Liver (tissue), 3 donors: Measurements from ENCODE around the gene MMP14.

ENCODE experiments used
- ATF3 ChIP-seq: IDR thresholded peaks from 2 replicates; pipeline ENCODE4 v1.6.1; 2016; ENCODE audit warnings: antibody characterized with exemption
- CTCF ChIP-seq: fragments of 150-350 bp; IDR thresholded peaks from 2 replicates; pipeline ENCODE4 v1.5.1; 2017; ENCODE audit warnings: improper control_type of control experiment, low read depth, low read length; ENCODE audit not compliant: missing input control
- EGR1 ChIP-seq, 2 donors: IDR thresholded peaks; 2 replicates each; pipeline ENCODE4 v1.6.1; 2016 to 2018; ENCODE audit warnings: antibody characterized with exemption in 2 of 2, low read depth in 2 of 2
- FOXA1 ChIP-seq: IDR thresholded peaks from 2 replicates; pipeline ENCODE4 v1.6.1; 2016; ENCODE audit warnings: antibody characterized with exemption
- GABPA ChIP-seq, 2 donors: IDR thresholded peaks in 1 of 2; conservative IDR thresholded peaks in 1 of 2; 2 replicates each; pipeline ENCODE4 v1.6.1; 2016; ENCODE audit warnings: antibody characterized with exemption in 2 of 2, mild to moderate bottlenecking in 1 of 2, moderate library complexity in 1 of 2
- HNF4A ChIP-seq, 2 donors: conservative IDR thresholded peaks; 2 replicates each; pipeline ENCODE4 v1.6.1; 2016; ENCODE audit warnings: antibody characterized with exemption in 2 of 2, mild to moderate bottlenecking in 2 of 2
- JUND ChIP-seq, 2 donors: IDR thresholded peaks; 2 replicates each; pipeline ENCODE4 v1.6.1; 2016; ENCODE audit warnings: antibody characterized with exemption in 2 of 2
- MAX ChIP-seq: IDR thresholded peaks from 2 replicates; pipeline ENCODE4 v1.6.1; 2016; ENCODE audit warnings: antibody characterized with exemption
- RAD21 ChIP-seq, 2 donors: IDR thresholded peaks; 2 replicates each; pipeline ENCODE4 v1.6.1; 2016; ENCODE audit warnings: antibody characterized with exemption in 2 of 2, mild to moderate bottlenecking in 2 of 2
- REST ChIP-seq: IDR thresholded peaks from 2 replicates; pipeline ENCODE4 v1.6.1; 2016; ENCODE audit warnings: antibody characterized with exemption, mild to moderate bottlenecking
- SP1 ChIP-seq: IDR thresholded peaks from 2 replicates; pipeline ENCODE4 v1.6.1; 2018; ENCODE audit warnings: antibody characterized with exemption, mild to moderate bottlenecking
- TAF1 ChIP-seq: conservative IDR thresholded peaks from 2 replicates; pipeline ENCODE4 v1.6.1; 2016; ENCODE audit warnings: antibody characterized with exemption, mild to moderate bottlenecking
- YY1 ChIP-seq: IDR thresholded peaks from 2 replicates; pipeline ENCODE4 v1.6.1; 2016; ENCODE audit warnings: antibody characterized with exemption, mild to moderate bottlenecking
- ZBTB33 ChIP-seq: IDR thresholded peaks from 2 replicates; pipeline ENCODE4 v1.6.1; 2016; ENCODE audit warnings: antibody characterized with exemption
- donor health status: healthy.
- donor health status: healthy.

GRCh38 chr14:22852599-22852939 is 16.2 kb downstream of the MMP14 start:
- TF ChIP-seq CTCF (no peak), ATF3 (no peak), MAX (no peak), RAD21 (IDR thresholded peaks at IDR 0.05) (no peak), JUND (IDR thresholded peaks at IDR 0.05) (no peak), REST (no peak), TAF1 (no peak), EGR1 (IDR thresholded peaks at IDR 0.05; ENCODE audit: low read depth in 2 of 2) (no peak), SP1 (no peak), FOXA1 (no peak), YY1 (no peak), GABPA (IDR thresholded peaks at IDR 0.05 in 1 of 2, conservative IDR thresholded peaks at IDR 0.05 in 1 of 2) (peak in 1 of 2 donors; percentile 17), ZBTB33 (no peak), HNF4A (conservative IDR thresholded peaks at IDR 0.05) (no peak)
